H1 (cell line): ENCODE results near the gene PAQR4. TPM values are rescaled to one million over a fixed set of nuclear protein-coding genes. Genes with fewer than 3 reads are reported as not detected.

ENCODE experiments used
- BACH1 ChIP-seq: IDR thresholded peaks from 2 replicates; pipeline ENCODE4 v1.6.1; 2012; ENCODE audit warnings: low read length, improper control_type of control experiment
- EP300 ChIP-seq, 2 experiments: IDR thresholded peaks; 1 replicate in 1 of 2; 2 replicates in 1 of 2; pipeline ENCODE4 v1.6.1; 2011 to 2012; ENCODE audit warnings: low read depth in 2 of 2, low read length in 2 of 2, mild to moderate bottlenecking in 2 of 2, borderline replicate concordance in 1 of 2, inconsistent platforms in 1 of 2, moderate library complexity in 1 of 2
- GABPA ChIP-seq: IDR thresholded peaks from 2 replicates; pipeline ENCODE4 v1.6.1; 2011; ENCODE audit warnings: mild to moderate bottlenecking, low read length, moderate library complexity, borderline replicate concordance; ENCODE audit not compliant: insufficient read depth
- JUND ChIP-seq: IDR thresholded peaks from 2 replicates; pipeline ENCODE4 v1.6.1; 2011; ENCODE audit warnings: mild to moderate bottlenecking, improper control_type of control experiment, low read length
- KDM4A ChIP-seq: IDR thresholded peaks from one replicate; pipeline ENCODE4 v1.7.1; 2012; ENCODE audit warnings: low read depth, mild to moderate bottlenecking, moderate library complexity, low read length, inconsistent platforms; ENCODE audit not compliant: severe bottlenecking
- POLR2A ChIP-seq, 2 experiments: IDR thresholded peaks; 1 replicate in 1 of 2; 2 replicates in 1 of 2; pipeline ENCODE4 v1.6.1; 2011; ENCODE audit warnings: low read depth in 2 of 2, low read length in 2 of 2, mild to moderate bottlenecking in 2 of 2; ENCODE audit errors: control extremely low read depth in 1 of 2
- RAD21 ChIP-seq, 2 experiments: IDR thresholded peaks in 1 of 2; conservative IDR thresholded peaks in 1 of 2; 2 replicates each; pipeline ENCODE4 v1.6.1; 2011; ENCODE audit warnings: low read depth in 2 of 2, low read length in 2 of 2, improper control_type of control experiment in 1 of 2, inconsistent platforms in 1 of 2, mild to moderate bottlenecking in 1 of 2, moderate library complexity in 1 of 2
- RNF2 ChIP-seq: fragments of 200-900, 300-1000 bp; sonication (generic); IDR thresholded peaks from 2 replicates; pipeline ENCODE4 v1.7.1; 2016; ENCODE audit warnings: borderline replicate concordance, low read depth, mild to moderate bottlenecking, antibody characterized with exemption, low read length; ENCODE audit not compliant: poor library complexity, severe bottlenecking; ENCODE audit errors: missing control alignments
- RXRA ChIP-seq: IDR thresholded peaks from 2 replicates; pipeline ENCODE4 v1.6.1; 2011; ENCODE audit warnings: low read depth, mild to moderate bottlenecking, low read length, moderate library complexity; ENCODE audit not compliant: insufficient read depth
- TAF7 ChIP-seq: optimal IDR thresholded peaks from 2 replicates; pipeline ENCODE3; 2011; ENCODE audit warnings: low read depth, mild to moderate bottlenecking, inconsistent platforms, low read length, moderate library complexity, borderline replicate concordance
- TBP ChIP-seq: IDR thresholded peaks from 2 replicates; pipeline ENCODE4 v1.6.1; 2011; ENCODE audit warnings: low read depth, low read length, improper control_type of control experiment
- TCF12 ChIP-seq: IDR thresholded peaks from 2 replicates; pipeline ENCODE4 v1.6.1; 2011; ENCODE audit warnings: low read depth, mild to moderate bottlenecking, low read length
- polyA plus RNA-seq, 7 experiments: library from polyadenylated mRNA; depleted of rRNA in 3 of 7; stranded (reverse) in 5 of 7; unstranded in 2 of 7; fragments of >200 nt in 5 of 7; fragments of 200-250 nt in 2 of 7; gene quantifications; 1 replicate in 5 of 7; 2 replicates in 1 of 7; 4 replicates in 1 of 7; pipeline versions ENCODE4 v1.2.1 to v1.2.3, GENCODE V29; 2011 to 2013; ENCODE audit warnings: missing spikeins in 2 of 7, mixed read lengths in 2 of 7
- total RNA-seq: library from RNA; stranded (reverse); fragmentation: NEBNext Ultra II Directional; extraction: Animal tissue kit (Norgen Biotek cat#: 25700); gene quantifications from 2 replicates; pipeline ENCODE4 v1.2.1, GENCODE V29; 2021

Gene PAQR4
- total and polyA plus RNA-seq, 2 of the 8 experiments (the other 6 are each of a cell fraction or from before 2014, with no cell fraction given) = 28.2 to 34.6 TPM

- TF ChIP-seq RAD21 (IDR thresholded peaks at IDR 0.05 in 1 of 2, conservative IDR thresholded peaks at IDR 0.05 in 1 of 2; ENCODE audit: low read depth in 2 of 2, low read length in 2 of 2) (no peak), RXRA (no peak), BACH1 (no peak), JUND (no peak), KDM4A (no peak), GABPA (0 out of 2 replicates have a peak, but pooled peaks have one; percentile 36), TCF12 (no peak), POLR2A (IDR thresholded peaks at IDR 0.05; ENCODE audit: control extremely low read depth in 1 of 2, low read depth in 2 of 2, low read length in 2 of 2) (no peak), TBP (no peak), RNF2 (no peak), EP300 (IDR thresholded peaks at IDR 0.05; ENCODE audit: borderline replicate concordance in 1 of 2, low read depth in 2 of 2, low read length in 2 of 2) (no peak), TAF7 (no peak)
Measured at GRCh38 chr16:3012246-3012645, 43.1 kb downstream of the PAQR4 start (continued).
